Pons (tissue), 1 donor: ENCODE measurements around the gene UBQLNL.

Source experiments
- DNase-seq: peaks from one replicate; pipeline ENCODE4 v3.0.0-alpha.2; 2016; ENCODE audit warnings: low spot score

The UBQLNL gene

GRCh38 chr11:5507177-5507932 is 9.1 kb downstream of the UBQLNL start:
- no peak for DNase-seq

DNA sequence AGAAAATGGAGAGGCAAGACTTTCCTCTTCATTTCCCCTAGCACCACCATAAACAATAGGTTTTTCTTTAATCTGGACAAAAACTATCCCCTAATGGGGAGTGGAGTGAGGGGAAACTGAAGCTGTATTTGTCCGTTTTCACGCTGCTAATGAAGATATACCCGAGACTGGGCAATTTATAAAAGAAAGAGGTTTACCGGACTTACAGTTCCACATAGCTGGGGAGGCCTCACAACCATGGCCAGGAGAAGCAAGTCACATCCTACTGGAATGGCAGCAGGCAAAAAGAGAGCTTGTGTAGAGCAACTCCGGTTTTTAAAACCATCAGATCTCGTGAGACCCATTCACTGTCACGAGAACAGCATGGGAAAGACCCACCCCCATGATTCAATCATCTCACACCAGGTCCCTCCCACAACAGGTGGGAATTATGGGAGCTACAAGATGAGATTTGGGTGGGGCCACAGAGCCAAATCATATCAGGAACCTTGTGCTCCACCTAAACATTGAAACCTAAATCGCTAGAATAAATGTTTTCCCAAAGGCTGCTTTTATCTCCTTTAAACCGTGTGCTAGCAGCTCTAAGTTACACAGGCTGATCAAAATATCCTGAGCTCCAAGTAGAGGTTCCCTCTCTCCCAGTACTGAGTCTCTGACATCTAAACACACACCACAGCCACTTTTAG is 11.0 kb downstream of the UBQLNL start:
- no peak for DNase-seq

- no peak for DNase-seq
These were observed 12.0 kb downstream of the UBQLNL start for GRCh38 chr11:5504403-5504921.

GRCh38 chr11:5500393-5500801 is 16.1 kb downstream of the UBQLNL start:
- no peak for DNase-seq

- DNase-seq = no peak
These were observed 16.8 kb downstream of the UBQLNL start for GRCh38 chr11:5499671-5500070.

DNA sequence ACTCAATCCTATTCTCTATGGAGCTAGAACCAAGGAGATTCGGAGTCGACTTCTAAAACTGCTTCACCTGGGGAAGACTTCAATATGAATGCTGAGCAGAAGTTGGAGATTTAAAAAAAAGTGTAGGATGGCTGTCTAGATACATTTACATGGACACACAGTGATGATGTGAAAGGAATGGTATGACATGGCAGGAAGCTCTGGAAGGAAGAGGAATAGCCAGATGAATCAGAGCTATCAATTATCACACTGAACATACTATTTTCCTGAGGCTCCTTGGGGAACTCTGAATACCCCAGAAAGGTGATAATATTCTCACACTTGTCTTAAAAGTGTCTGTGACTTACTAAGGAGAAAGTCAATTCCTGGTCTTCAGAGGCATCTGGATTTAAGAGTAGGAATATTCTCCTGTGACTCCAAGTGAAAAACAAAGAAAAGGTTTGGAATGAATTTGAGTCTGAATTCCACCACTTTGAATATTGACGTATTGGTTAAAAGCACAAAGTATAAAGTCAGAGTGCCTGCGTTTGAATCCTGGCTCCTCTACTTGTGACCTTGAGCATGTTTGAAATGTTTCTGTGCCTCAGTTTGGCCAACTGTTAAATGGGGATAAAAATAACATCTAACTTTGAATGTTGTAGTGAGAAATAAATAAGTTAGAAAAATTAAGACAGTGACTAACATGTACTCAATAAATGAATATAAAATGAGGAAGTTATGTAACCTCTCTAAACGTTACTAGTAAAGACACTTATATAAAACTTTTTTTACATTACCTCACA is 26.7 kb downstream of the UBQLNL start:
- DNase-seq = no peak

- no peak for DNase-seq
These were observed 27.6 kb downstream of the UBQLNL start for GRCh38 chr11:5488798-5489399.

- no peak for DNase-seq
These were observed 28.1 kb downstream of the UBQLNL start, which contains the start of gene OR52D1 for GRCh38 chr11:5488385-5488784. Gene OR52D1, plus strand, starts transcription at chr11:5488685. Its CDS starts 22 bp downstream, at chr11:5488707.

GRCh38 chr11:5486421-5486820 is 30.1 kb downstream of the UBQLNL start:
- no peak for DNase-seq

DNA sequence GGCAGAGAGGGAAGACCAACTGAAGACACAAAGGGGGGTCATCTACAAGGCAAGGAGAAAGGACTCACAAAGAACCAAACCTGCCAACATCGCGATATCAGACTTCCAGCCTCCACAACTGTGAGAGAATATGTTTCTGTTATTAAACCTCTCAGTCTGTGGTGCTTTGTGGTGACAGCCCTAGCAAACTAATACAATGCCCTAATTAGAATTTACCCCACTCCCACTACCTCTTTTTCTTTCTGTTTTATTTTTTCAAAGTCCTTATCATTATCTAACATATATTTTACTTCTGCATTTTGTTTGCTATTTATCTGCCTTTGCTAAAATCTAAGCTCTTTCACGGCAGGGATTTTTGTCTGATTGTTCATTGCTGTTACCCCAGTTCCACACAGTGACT is 30.5 kb downstream of the UBQLNL start:
- DNase-seq = no peak

GRCh38 chr11:5476186-5476819 is 40.2 kb downstream of the UBQLNL start:
- DNase-seq = peak; percentile 57

DNA sequence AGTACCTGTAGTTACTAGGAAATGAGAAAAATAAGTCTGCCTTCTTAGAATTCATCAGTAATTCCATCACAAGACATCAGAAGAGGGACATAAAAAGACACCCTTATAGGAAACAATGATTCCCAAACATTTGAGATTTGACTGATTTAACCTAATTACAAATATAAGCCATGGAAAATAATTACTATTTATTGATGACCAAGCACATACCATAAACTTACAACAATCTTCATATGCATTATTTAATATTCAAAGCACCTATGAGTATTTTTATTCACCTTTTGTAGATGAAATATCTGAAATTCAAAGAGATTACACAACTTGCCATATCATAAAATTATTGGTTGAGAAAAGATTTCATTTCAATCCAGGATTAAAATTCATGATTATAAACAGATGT is 42.6 kb downstream of the UBQLNL start:
- no peak for DNase-seq

- no peak for DNase-seq
These were observed 49.0 kb downstream of the UBQLNL start for GRCh38 chr11:5467527-5467926.
